Smooth muscle cell of bladder (primary cell): Measurements from ENCODE around the gene OLFM2. TPM values are rescaled to one million over a fixed set of nuclear protein-coding genes. Genes with fewer than 3 reads are reported as not detected.

Experiments
- total RNA-seq: library from RNA; depleted of rRNA; stranded (reverse); fragments of >200 nt; gene quantifications from 2 replicates; pipeline ENCODE4 v1.2.3, GENCODE V29; 2014

The OLFM2 gene
- 2.8 and 4.8 TPM in 2 replicates for total RNA-seq

GRCh38 chr19:9936326-9937000 is at the start of gene OLFM2:
OLFM2 (minus strand) TSS chr19:9936515; CDS start chr19:9936366, 149 bp downstream.

GRCh38 chr19:9834726-9835506 is 101.4 kb downstream of the OLFM2 start, which contains the start of gene PIN1:
PIN1 (plus strand) TSS chr19:9835318; CDS start chr19:9835345, 27 bp downstream.

GRCh38 chr19:9827289-9828238 is 108.8 kb downstream of the OLFM2 start, which contains the start of gene UBL5:
UBL5 (plus strand) TSS chr19:9827918; CDS start chr19:9828338, 420 bp downstream.

DNA sequence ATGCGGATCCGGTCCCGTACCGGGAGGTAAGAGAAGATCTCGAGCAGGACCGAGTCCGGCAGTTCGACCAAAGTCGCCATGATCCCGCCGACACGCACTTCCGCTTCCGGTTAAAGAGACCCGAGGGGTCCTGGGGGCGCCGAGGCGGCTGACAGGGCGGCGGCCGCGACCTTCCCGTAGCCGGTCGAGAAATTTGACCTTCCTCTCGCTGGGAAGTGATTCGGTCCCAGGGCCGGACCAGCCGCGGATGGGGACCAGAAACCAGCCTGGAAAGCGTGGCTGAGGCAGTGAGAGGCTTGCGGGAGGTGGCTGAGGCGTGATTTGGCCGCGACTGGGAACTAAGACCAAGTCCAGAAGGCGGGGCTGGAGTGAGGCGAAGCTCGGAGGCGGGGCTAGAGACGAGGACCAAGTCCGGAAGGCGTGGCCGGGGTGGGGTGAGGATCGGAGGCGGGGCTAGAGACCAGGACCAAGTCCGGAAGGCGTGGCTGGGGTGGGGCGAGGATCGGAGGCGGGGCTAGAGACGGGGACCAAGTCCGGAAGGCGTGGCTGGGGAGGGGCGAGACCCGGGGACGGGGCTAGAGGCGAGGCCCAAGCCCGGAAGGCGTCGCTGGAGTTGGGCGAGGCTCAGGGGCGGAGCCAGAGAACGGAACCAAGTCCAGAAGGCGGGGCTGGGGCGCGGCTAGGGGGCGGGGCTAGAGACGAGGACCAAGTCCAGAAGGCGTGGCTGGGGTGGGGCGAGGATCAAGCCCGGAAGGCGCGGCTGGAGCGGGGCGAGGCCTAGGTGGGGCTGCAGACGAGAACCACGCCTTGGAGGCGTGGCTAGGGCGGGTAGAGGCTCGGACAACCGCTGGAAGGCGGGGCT is 117.3 kb downstream of the OLFM2 start, which contains the start of gene FBXL12:
Gene FBXL12, minus strand, starts transcription at position 346 of the 862 bp plus-strand sequence. Its CDS starts 266 bp downstream, at position 80.

Other genes with a start within 250 kb of the OLFM2 start
- gene ZNF846, start 167.8 kb downstream of the OLFM2 start, total RNA-seq: 12.6 and 15.2 TPM in 2 replicates
- gene FBXL12, start 117.4 kb downstream of the OLFM2 start, total RNA-seq: 12.9 and 16.5 TPM in 2 replicates
- gene UBL5, start 108.6 kb downstream of the OLFM2 start, total RNA-seq: 221 and 280 TPM in 2 replicates
- gene PIN1, start 101.2 kb downstream of the OLFM2 start, total RNA-seq: 81.1 and 87.6 TPM in 2 replicates
- 1.7 and 2.1 TPM in 2 replicates for gene COL5A3, start 74.0 kb upstream of the OLFM2 start, total RNA-seq
- gene RDH8, start 77.0 kb upstream of the OLFM2 start, total RNA-seq: not detected in 2 replicates
- gene SHFL, start 149.8 kb upstream of the OLFM2 start, total RNA-seq: 16.9 and 18.3 TPM in 2 replicates
- gene ANGPTL6, start 166.2 kb upstream of the OLFM2 start, total RNA-seq: 0.14 and 0.28 TPM in 2 replicates
- 22.8 and 36.7 TPM in 2 replicates for gene PPAN, start 169.8 kb upstream of the OLFM2 start, total RNA-seq
- 1.00 and 3.3 TPM in 2 replicates for gene P2RY11, start 175.2 kb upstream of the OLFM2 start, total RNA-seq
- 395 and 434 TPM in 2 replicates for gene EIF3G, start 183.4 kb upstream of the OLFM2 start, total RNA-seq